Left cardiac atrium (tissue), 4 donors: ENCODE results near the gene KCNG2. TPM values are rescaled to one million over a fixed set of nuclear protein-coding genes. Genes with fewer than 3 reads are reported as not detected.

Source experiments
- ATAC-seq, 2 donors: fragments of 200-7000 bp; cut with Tn5 transposase; one replicate each; pipeline ENCODE4 v1.9.1; 2020; ENCODE audit warnings: mild to moderate bottlenecking in 2 of 2, moderate library complexity in 2 of 2
- DNase-seq: peaks from one replicate; pipeline ENCODE4 v3.0.0-alpha.2; 2020
- intact Hi-C, 2 donors: fragments of 100-400 bp; cut with DNase I; formaldehyde crosslinking; loops; one replicate each; pipeline versions ENCODE4 v1.14.1 to v1.15.1; 2022 to 2023
- total RNA-seq, 2 donors: library from RNA; stranded (reverse); fragmentation: NEBNext Ultra II Directional; extraction: Animal tissue kit (Norgen Biotek cat#: 25700); gene quantifications; one replicate each; pipeline ENCODE4 v1.2.1, GENCODE V29; 2021
- donor health status: DM: no; HTN: yes; CAD: no.
- donor health status: DM: no; HTN: yes; CAD: no; lungs with severe emphysema.
- donor health status: DM: yes; HTN: yes; CAD: no.
- donor health status: Dilated cardiomyopathy.

KCNG2 gene
- total RNA-seq, 2 donors from 2014 or later: 0.15 TPM; not detected in 1

DNA sequence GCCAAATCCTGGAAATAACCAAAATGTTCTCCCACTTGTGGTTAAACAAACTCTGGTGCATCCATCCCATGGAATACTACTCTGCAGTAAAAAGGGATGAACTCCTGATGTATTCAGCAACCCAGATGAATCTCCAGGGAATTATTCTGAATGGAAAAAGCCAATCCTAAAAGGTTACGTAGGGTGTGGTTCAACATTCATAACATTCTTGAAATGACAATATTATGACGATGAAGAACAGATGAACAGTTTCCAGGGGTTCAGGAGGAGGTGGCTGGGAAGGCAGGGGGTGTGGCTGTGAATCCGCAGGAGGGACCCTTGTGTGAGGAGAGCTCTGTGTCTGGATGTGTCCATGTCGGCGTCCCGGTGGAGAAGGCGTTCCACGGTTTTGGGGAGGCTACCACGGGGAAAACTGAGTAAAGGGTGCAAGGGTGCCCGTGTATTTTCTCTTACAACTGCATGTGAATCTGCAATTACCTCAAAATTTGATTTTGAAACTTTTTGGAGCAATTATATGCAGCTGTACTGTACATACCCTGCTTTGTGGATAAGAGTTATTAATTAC is 47.3 kb downstream of the KCNG2 start:
- ATAC-seq: no peak
- DNase-seq: no peak
- intact Hi-C loops: no loop called here

- no peak for ATAC-seq
- intact Hi-C loops: no loop called here
- no peak for DNase-seq
These were observed 49.3 kb downstream of the KCNG2 start for GRCh38 chr18:79846936-79847557.

DNA sequence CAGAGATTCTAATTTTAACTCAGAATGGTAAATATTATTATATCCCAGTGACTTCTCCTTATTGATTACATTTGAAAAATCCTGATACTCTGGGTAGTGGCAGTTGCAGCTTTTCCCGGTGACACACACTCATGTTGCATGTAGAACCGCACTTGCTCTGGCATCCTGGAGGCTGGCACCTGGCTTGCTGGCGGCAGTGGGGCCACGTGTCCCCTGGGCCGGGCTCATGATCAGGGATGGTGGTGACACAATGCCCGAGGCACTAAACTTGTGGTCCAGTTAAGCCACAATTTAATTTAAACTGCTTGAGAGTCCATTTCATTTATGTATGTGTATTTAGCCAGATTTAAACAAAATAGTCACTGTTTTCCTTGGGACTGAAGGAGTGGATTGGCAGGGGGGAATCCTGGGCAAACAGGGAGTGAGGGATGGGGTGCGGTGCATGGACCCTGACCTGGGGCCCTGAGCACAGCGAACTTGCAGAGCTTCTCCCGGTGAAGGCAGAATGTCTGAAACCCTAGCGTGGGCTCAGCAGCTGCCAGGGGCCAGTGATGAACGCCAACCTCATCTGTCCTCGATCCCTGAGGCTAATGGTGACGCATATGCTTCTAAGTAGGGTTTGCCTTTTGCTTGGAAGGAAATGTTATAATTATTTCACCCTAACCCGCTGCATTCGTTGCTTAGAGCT is 50.0 kb downstream of the KCNG2 start:
- DNase-seq (no peak), ATAC-seq (no peak)
- intact Hi-C loops: no loop called here

DNA sequence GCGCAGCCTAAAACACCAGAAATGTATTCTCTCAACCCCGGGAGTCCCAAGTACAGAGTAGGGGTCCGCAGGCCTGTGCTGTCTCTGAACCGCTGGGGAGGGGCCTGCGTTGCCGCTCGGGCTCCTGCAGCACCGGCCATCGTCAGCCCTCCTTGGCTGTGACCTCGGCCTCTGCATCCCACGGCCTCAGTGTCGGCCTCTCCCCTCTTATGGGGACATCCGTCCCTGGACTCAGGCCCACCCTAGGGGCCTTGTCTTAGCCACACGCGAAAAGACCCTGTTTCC is 50.5 kb downstream of the KCNG2 start:
- intact Hi-C loops: no loop called here
- no peak for ATAC-seq
- DNase-seq: no peak

GRCh38 chr18:79848579-79849327 is 51.0 kb downstream of the KCNG2 start:
- ATAC-seq (no peak), DNase-seq (no peak)
- intact Hi-C loops: no loop called here

DNA sequence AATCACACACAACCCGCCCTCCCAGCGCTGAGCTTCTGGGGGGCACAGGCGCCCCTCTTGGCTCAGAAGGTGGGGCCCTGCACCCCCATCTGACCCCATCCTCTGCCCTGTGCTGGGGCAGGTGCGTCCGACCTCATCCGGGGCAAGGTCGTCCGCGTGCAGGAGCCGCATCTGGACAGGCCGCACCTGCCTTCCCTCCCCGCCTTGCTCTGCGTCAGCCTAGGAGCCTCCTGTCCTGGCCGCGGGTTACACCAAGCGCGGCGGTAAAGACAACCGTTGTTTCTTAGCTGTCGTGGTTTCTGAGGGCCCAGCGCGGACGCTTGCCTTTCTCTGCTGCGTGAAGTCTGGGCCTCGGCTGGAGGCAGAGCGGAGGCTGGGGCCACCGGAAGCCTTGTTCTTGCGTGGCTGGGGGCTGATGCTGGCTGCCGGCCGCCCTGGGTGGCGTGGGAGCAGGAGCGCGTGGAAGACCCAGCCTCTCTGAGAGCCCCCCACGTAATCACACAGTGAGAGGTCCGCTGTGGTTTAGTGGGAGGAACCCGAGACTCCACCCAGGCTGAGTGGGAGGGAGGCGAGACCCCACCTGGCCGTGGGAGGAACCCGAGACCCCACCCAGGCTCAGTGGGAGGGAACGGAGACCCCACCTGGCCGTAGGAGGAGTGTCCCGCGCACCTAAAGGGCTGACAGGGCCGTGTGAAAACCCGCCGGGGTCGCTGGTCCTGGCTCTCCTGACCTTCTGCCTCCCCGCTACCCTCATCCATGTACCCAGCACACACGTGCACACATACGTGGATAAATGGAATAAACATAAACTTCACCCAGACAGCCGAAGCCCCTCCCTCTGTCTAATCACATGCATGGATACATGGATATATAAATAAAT is 51.8 kb downstream of the KCNG2 start:
- ATAC-seq (no peak), DNase-seq (no peak)
- intact Hi-C loops: no loop called here

DNA sequence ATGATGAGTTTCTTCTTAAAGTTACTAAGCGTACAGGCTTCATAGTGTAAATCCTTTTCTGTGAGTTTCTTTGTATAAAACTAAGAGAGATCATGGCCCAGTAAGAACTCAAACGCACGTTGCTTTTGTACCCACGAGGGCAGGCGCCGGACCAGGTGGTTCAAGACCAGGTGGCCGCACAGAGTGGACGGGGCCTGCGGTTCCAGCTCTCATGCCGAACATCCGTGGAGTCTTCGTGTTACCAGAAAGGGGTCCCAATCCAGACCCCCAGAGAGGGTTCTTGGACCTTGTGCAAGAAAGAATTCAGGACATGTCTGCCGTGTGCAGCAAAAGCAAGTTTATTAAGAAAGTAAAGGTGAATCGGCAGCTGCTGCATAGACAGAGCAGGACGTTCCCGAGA is 53.0 kb downstream of the KCNG2 start:
- intact Hi-C loops: no loop called here
- DNase-seq (no peak), ATAC-seq (no peak)

DNA sequence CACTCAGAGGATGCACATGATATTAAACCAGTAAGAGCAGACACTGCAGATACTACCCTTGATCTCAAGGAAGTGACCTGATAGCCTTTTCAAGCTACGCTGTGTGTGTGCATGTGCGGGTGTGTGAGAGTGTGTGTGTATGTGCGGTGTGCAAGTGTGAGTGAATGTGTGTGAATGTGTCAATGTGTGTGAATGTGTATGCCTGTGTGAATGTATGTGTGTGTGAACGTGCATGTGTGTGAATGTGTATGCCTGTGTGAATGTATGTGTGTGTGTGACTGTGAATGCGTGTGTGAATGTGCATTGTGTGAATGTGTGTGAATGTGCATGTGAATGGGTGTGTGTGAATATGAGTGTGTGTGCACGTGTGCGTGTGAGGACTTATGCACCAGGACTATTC is 53.8 kb downstream of the KCNG2 start:
- intact Hi-C loops: no loop called here
- no peak for ATAC-seq
- DNase-seq: no peak

GRCh38 chr18:79851950-79852349 is 54.2 kb downstream of the KCNG2 start:
- DNase-seq (no peak), ATAC-seq (no peak)
- intact Hi-C loops: no loop called here

- ATAC-seq (no peak), DNase-seq (no peak)
- intact Hi-C loops: no loop called here
These were observed 55.0 kb downstream of the KCNG2 start for GRCh38 chr18:79852561-79853302.

DNA sequence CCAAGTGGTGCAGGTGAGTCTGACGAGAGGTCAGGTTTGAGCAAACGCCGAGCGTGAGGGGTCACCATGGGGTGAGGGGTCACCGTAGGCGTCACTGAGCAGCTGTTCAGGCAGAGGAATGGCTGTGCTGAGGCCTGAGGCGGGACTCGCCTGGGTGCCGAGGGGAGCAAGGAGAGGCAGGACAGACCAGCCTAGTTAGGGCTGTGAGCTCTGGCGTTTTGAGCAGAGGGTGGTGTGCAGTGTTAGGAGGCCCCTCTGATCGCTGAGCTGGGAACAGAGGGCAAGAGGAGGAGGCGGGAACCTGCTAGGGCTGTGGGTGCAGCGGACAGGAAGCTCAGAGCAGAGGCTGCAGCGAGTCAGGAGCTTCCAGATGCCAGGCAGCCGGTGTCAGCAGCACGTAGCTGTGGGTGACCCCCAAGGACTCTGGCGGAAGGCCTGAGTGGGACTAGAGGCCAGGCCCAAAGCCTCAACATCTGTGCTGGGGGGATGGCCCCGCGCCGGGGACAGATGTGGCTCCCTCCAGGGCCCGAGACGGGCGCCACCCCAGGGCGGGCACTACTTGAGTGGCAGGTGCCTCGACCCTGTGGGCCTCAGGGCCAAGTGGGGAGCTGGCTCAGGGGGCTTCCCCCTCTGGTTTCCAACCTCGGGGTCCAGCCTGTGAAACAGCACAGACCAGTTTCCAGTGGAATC is 55.7 kb downstream of the KCNG2 start:
- ATAC-seq: no peak
- DNase-seq: no peak
- intact Hi-C loops: no loop called here

- intact Hi-C loops: no loop called here
- ATAC-seq: no peak
- DNase-seq: no peak
These were observed 56.2 kb downstream of the KCNG2 start for GRCh38 chr18:79853993-79854364.

- DNase-seq (no peak), ATAC-seq (peak in 1 of 2 donors; percentile 53)
- intact Hi-C loops: no loop called here
These were observed 57.6 kb downstream of the KCNG2 start for GRCh38 chr18:79855147-79855933.

GRCh38 chr18:79856119-79857007 is 58.6 kb downstream of the KCNG2 start:
- ATAC-seq: peak in 1 of 2 donors; percentile 53
- DNase-seq: no peak
- intact Hi-C loops: no loop called here

DNA sequence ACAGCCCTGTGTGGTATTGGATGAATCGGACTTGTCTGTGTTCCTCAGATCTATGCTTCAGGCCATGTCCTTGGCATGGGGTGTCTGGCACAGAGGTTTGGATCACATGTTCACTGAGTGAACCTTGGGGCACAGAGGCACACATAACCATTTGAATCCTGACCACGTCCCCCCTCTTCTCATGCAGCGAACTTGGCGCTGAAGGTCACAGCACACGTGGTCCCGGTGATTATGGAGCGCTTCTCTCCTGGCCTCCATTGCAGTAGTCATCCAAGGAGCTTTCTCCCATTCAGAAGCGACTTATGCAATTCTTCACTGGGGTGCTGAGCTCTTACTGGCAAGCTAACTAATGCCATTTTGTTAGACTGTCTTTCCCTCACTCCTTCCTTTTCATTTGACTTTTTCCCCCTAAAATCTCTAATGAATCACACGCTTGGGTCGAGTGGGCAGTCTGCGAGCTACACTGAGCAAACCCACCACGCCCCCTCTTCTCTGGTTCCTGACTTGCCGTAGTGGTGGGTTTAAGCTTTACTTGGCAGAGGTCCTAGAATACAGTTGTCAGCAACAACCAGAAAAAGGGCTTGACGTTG is 59.4 kb downstream of the KCNG2 start:
- ATAC-seq (peak; percentile 38 to 77), DNase-seq (no peak)
- intact Hi-C loops: no loop called here

GRCh38 chr18:79859314-79859713 is 61.6 kb downstream of the KCNG2 start:
- DNase-seq (no peak), ATAC-seq (no peak)
- intact Hi-C loops: no loop called here
